ENCODE measurements around the gene TCF7L2.

DNA sequence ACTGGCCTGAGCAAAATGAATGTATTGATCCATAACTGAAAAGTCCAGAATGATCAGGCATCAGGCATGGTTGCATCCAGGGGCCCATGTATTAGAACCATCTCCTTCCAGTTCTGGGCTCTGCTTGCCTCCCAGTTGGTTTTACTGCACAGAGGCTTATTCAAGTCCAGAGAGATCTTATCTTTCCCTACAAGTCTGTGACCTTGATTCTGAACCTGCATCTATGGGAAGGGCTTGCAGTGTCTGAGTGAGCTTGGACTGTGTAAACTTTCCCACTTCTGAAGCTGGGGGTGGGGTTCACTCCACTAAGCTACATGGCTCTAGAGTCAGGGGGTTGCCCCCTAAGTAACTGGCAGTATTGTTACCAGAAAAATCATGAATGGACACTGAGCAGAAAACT lies 136.2 kb downstream of the TCF7L2 start:
- TF ChIP-seq, protein P1, sequence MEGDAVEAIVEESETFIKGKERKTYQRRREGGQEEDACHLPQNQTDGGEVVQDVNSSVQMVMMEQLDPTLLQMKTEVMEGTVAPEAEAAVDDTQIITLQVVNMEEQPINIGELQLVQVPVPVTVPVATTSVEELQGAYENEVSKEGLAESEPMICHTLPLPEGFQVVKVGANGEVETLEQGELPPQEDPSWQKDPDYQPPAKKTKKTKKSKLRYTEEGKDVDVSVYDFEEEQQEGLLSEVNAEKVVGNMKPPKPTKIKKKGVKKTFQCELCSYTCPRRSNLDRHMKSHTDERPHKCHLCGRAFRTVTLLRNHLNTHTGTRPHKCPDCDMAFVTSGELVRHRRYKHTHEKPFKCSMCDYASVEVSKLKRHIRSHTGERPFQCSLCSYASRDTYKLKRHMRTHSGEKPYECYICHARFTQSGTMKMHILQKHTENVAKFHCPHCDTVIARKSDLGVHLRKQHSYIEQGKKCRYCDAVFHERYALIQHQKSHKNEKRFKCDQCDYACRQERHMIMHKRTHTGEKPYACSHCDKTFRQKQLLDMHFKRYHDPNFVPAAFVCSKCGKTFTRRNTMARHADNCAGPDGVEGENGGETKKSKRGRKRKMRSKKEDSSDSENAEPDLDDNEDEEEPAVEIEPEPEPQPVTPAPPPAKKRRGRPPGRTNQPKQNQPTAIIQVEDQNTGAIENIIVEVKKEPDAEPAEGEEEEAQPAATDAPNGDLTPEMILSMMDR (conservative IDR thresholded peaks at IDR 0.05 in 1 of 2, IDR thresholded peaks at IDR 0.05 in 1 of 2; ENCODE audit: extremely low read depth in 1 of 2, insufficient read depth in 1 of 2, low read depth in 1 of 2, low read length in 2 of 2) = no peak
- TF ChIP-seq EZH2 (IDR thresholded peaks at IDR 0.05; ENCODE audit: borderline replicate concordance, low read length) = no peak

Measured in mammary epithelial cell (primary cell).